Lung (tissue), 12 donors: ENCODE results near the gene IGSF22. TPM values are rescaled to one million over a fixed set of nuclear protein-coding genes. Genes with fewer than 3 reads are reported as not detected.
A peak's percentile ranks its signal among the peaks of the same experiment; 100 is the strongest.

Experiments used
- ATAC-seq: fragments of 200-7000 bp; cut with Tn5 transposase; one replicate; pipeline ENCODE4 v1.9.1; 2020; ENCODE audit warnings: moderate number of reproducible peaks; ENCODE audit not compliant: insufficient read depth, low FRiP score
- DNase-seq, 3 donors: peaks; one replicate each; pipeline ENCODE4 v3.0.0-alpha.2; 2013 to 2017
- H3K27ac ChIP-seq, 2 donors: one replicate each; pipeline ENCODE4 v1.5.1; 2013; ENCODE audit warnings: mild to moderate bottlenecking in 2 of 2, moderate library complexity in 2 of 2, control low read depth in 1 of 2, inconsistent platforms in 1 of 2, low read depth in 1 of 2, low read length in 1 of 2
- H3K27me3 ChIP-seq, 3 donors: one replicate each; pipeline ENCODE4 v1.5.1; 2013; ENCODE audit warnings: low read length in 2 of 3; ENCODE audit not compliant: control insufficient read depth in 3 of 3, insufficient read depth in 3 of 3
- H3K36me3 ChIP-seq, 4 donors: one replicate each; pipeline ENCODE4 v1.5.1; 2013; ENCODE audit warnings: low read length in 4 of 4, mild to moderate bottlenecking in 1 of 4, moderate library complexity in 1 of 4; ENCODE audit not compliant: control insufficient read depth in 4 of 4, insufficient read depth in 4 of 4
- H3K4me1 ChIP-seq, 5 donors: one replicate each; pipeline ENCODE4 v1.5.1; 2013; ENCODE audit warnings: low read length in 5 of 5, mild to moderate bottlenecking in 2 of 5, moderate library complexity in 1 of 5; ENCODE audit not compliant: control insufficient read depth in 5 of 5, insufficient read depth in 5 of 5
- H3K4me3 ChIP-seq: one replicate; pipeline ENCODE4 v1.5.1; 2013; ENCODE audit warnings: mild to moderate bottlenecking, control low read depth, moderate library complexity
- H3K9ac ChIP-seq, 2 donors: one replicate each; pipeline ENCODE4 v1.5.1; 2013; ENCODE audit warnings: low read length in 2 of 2, control low read depth in 1 of 2; ENCODE audit not compliant: insufficient read depth in 1 of 2
- H3K9me3 ChIP-seq, 4 donors: one replicate each; pipeline ENCODE4 v1.5.1; 2013; ENCODE audit warnings: low read length in 3 of 4, mild to moderate bottlenecking in 1 of 4, moderate library complexity in 1 of 4; ENCODE audit not compliant: control insufficient read depth in 4 of 4, insufficient read depth in 3 of 4
- CTCF ChIP-seq: IDR thresholded peaks from 2 replicates; pipeline ENCODE4 v1.5.1; 2012; ENCODE audit warnings: mild to moderate bottlenecking; ENCODE audit errors: control extremely low read depth, extremely low read depth
- WGBS, 2 donors: extraction: QIAGEN DNeasy Blood & Tissue Kit; methylation state at CpG; one replicate each; pipeline ENCODE4 v1.1.7; 2013; 5-methylcytosine and 5-hydroxymethylcytosine counted together
- polyA plus RNA-seq, 2 donors: library from polyadenylated mRNA; stranded (reverse); fragments of 200-250 nt; gene quantifications; one replicate each; pipeline ENCODE4 v1.2.1, GENCODE V29; 2013
- total RNA-seq, 2 donors: library from RNA; depleted of rRNA in 1 of 2; stranded (reverse); fragments of >200 nt in 1 of 2; gene quantifications; one replicate each; pipeline ENCODE4 v1.2.1, GENCODE V29; 2014 to 2021
- donor health status: control.
- donor health status: control.
- donor health status: Bipolar disorder and iron deficiency.
- donor health status: healthy.
- donor health status: DM: yes; HTN: yes; CAD: no.

Gene IGSF22
- total and polyA plus RNA-seq, 4 donors = 0.33 to 2.0 (median 0.56) TPM

DNA sequence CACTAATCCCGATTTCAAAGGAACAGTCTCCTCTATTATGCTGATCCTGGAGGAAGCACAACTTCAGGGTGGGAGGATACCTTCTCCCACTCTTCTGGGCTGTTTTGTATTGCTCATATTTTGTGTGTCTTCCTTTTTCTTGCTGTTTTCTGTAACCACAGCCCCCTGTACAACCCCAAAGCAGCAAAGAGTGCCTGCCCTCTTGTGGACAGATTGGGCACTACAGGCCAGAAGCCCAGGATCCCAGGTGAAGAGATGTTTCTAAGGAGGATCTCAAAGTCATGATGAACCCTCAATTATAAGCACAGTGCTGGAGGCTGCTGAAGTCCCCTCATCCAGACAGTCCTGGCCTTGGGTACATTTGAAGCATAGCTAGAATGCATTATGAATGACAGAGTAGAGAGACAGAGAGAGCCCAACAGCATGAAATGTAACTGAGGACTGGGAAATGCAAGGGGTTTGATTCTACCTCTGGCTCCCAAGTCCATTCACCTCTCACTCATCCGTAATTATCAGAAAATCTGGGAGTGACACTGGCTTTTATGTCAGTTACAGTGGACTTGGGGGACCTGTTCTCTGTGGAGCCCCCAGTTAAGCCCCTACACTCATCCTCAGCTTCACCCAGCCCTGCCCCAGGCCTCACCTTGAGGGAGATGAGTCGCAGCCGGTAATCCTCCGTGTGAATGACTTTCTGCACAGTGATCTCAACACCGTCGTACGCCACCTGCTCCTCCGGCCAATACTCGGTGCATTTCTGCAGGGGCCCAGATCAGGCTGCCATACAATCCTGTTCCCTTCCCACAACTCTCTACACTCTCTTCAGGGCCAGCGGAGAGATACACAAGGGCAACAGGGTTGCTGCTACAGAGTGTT is 6.2 kb upstream of the IGSF22 start:
- H3K27ac ChIP-seq = no peak overlapping the region
- no peak overlapping the region for H3K9ac ChIP-seq
- peak; percentile 62 to 68 (median 62) for DNase-seq
- no peaks in the 10 kb centered on the region for H3K36me3 ChIP-seq
- H3K4me1 ChIP-seq = no peaks in the 10 kb centered on the region
- no peak for ATAC-seq
- H3K27me3 ChIP-seq = no peaks in the 10 kb centered on the region
- WGBS, 2 donors = 78 to 81% methylated on average over 11 of the region's 11 CpGs
- TF ChIP-seq CTCF = peak; percentile 81
- H3K4me3 ChIP-seq = no peak overlapping the region
- no peaks in the 10 kb centered on the region for H3K9me3 ChIP-seq

DNA sequence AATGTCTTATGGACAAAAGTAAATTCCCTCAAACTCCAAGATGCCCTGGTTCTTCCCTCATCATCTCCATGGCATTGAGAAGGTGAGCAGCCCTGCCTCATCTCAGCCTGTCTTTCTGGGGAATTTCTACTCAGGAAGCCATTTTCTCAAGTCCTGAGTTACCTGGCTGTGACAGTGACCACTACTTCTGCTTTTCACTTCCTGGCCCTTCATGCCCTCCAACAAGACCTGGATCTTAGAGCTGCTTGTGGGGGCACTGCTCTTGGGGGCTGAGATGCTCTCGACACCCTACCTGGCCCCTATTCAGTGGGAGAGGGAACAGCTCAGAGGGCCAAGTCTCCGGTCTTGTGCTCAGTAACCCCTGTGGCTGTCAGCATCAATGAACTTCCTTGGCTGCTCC is 5.5 kb upstream of the IGSF22 start:
- Histone ChIP-seq H3K4me1 (no peaks in the 10 kb centered on the region), H3K4me3 (no peak overlapping the region), H3K9ac (no peak overlapping the region), H3K36me3 (no peaks in the 10 kb centered on the region), H3K27ac (no peak overlapping the region), H3K27me3 (no peaks in the 10 kb centered on the region), H3K9me3 (no peaks in the 10 kb centered on the region)
- DNase-seq = no peak
- no peak for ATAC-seq
- no peak for TF ChIP-seq CTCF
- WGBS, 2 donors = 84 to 93% methylated on average over 2 of the region's 2 CpGs

GRCh38 chr11:18730020-18730419 is 4.0 kb upstream of the IGSF22 start:
- no peaks in the 10 kb centered on the region for H3K27me3 ChIP-seq
- H3K27ac ChIP-seq = no peak overlapping the region
- ATAC-seq (no peak), DNase-seq (no peak)
- 91 to 94% methylated on average over 9 of the region's 9 CpGs for WGBS, 2 donors
- H3K9ac ChIP-seq = no peak overlapping the region
- H3K4me1 ChIP-seq = no peaks in the 10 kb centered on the region
- H3K4me3 ChIP-seq = no peak overlapping the region
- TF ChIP-seq CTCF = no peak
- H3K36me3 ChIP-seq = no peaks in the 10 kb centered on the region
- H3K9me3 ChIP-seq = no peaks in the 10 kb centered on the region
